ENCODE data around the gene LEMD3. TPM values are rescaled to one million over a fixed set of nuclear protein-coding genes. Genes with fewer than 3 reads are reported as not detected.

LEMD3 gene
- total RNA-seq, 1 experiment from 2014 or later = 84.4 TPM

DNA sequence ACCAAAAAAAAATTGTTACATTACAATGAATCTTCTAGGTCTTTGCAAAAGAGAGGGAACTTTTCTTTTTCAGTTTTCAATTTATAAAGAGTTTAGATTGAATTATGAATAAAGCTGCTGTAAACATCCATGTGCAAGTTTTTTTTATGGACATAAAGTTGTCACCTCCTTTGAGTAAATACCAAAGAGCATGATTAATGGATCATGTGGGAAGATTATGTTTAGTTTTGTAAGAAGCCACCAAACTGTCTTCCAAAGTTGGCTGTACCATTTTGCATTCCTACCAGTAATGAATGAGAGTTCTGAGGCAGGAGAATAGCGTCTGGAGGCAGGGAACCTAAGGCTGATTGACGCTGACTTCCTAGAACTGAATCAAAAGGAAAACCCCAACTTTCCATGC lies 30.2 kb downstream of the LEMD3 start:
- in situ Hi-C loops (cut with HindIII; ENCODE audit: low sequenced_read_pairs) = no loop called here
- DNase-seq (ENCODE audit: low spot score) = no peak

DNA sequence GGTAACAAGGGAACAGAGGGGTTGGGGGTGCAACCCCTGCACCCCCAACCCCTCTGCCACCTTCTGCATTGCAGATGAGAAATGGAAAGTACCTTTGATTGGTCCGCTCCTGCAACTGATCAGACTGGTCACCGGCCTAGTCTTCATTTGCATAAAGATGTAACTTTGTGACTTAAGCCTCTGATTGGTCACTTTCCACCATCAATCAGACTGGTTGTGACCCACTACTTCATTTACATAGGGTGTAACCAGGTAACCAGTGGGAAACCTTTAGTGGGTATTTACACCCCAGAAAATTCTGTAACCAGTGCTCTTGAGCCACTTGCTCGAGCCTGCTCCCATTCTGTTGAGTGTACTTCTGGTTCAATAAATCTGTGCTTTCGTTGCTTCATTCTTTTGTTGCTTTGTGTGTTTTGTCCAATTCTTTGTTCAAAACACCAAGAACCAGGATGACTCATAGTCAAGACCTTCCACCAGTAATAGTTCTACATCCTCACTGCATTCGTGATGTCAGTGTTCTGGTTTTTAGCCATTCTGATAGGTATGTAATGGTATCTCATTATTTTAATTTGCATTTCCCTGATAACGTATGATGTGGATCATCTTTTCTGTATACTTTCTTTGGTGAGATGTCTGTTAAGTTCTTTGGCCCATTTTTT lies 30.8 kb downstream of the LEMD3 start:
- in situ Hi-C loops (cut with HindIII; ENCODE audit: low sequenced_read_pairs) = no loop called here

DNA sequence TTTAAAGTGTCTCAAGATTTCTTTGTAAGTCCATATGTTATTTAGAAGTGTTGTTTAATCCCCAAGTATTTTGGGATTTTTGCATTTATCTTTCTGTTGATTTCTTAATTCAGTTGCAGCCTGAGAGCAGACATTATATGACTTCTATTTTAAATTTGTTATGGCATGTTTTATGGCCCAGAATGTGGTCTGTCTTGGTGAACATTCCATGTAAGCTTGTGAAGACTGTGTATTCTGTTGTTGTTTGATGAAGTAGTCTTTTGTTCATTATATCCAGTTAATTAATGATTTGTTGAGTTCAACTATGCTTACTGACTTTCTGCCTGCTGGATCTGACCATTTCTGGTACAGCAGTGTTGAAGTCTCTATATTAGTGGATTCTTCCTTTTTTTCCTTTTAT lies 34.0 kb downstream of the LEMD3 start:
- in situ Hi-C loops (cut with HindIII; ENCODE audit: low sequenced_read_pairs) = no loop called here
- DNase-seq (ENCODE audit: low spot score) = no peak

More for the DNA sequence above, 30.8 kb downstream of the LEMD3 start:
- no peak for DNase-seq (ENCODE audit: low spot score)

- in situ Hi-C loops (cut with HindIII; ENCODE audit: low sequenced_read_pairs) = no loop called here
- DNase-seq (ENCODE audit: low spot score) = no peak
These were observed 35.6 kb downstream of the LEMD3 start for GRCh38 chr12:65204886-65205525.

- DNase-seq (ENCODE audit: low spot score) = no peak
- in situ Hi-C loops (cut with HindIII; ENCODE audit: low sequenced_read_pairs) = no loop called here
These were observed 36.5 kb downstream of the LEMD3 start for GRCh38 chr12:65205886-65206285.

GRCh38 chr12:65208125-65208524 lies 38.7 kb downstream of the LEMD3 start:
- DNase-seq (ENCODE audit: low spot score) = no peak
- in situ Hi-C loops (cut with HindIII; ENCODE audit: low sequenced_read_pairs) = no loop called here

- DNase-seq (ENCODE audit: low spot score) = no peak
- in situ Hi-C loops (cut with HindIII; ENCODE audit: low sequenced_read_pairs) = no loop called here
These were observed 39.7 kb downstream of the LEMD3 start for GRCh38 chr12:65208964-65209654.

DNA sequence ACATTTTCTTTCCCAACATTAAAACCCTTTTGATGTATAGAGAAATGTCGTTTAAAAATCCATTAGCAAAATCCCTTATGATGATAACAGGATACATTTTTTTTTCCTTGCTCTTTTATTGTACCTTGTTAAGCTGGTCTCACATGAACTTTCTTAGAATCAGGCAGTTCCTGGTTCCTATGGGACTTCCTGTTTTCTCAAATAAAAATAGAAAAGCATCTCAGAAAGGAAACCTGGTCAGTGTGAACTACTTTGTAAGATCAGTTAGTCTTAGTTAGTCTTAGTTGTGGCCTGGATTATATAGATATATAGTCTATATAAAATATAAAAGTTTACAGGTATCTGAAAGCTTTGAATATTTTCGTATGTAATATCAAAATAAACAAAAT lies 40.3 kb downstream of the LEMD3 start:
- no peak for DNase-seq (ENCODE audit: low spot score)
- in situ Hi-C loops (cut with HindIII; ENCODE audit: low sequenced_read_pairs) = no loop called here

DNA sequence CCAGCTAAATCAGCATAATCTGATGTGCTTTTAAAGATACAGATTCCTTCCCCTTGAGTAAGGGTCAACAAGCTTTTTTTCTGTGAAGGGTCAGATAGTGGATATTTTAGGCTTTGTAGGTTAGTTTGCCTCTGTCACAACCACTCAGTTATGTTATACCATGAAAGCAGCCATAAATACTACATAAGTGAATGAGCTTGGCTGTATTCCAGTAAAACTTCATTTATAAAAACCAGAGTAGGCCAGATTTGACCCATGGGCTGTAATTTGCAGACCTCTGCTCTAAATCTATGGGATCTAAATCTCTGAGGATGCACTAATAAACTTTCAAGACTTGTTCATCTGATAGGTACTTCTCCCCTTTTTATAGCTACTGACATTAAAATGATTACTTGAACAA lies 47.7 kb downstream of the LEMD3 start:
- no peak for DNase-seq (ENCODE audit: low spot score)
- in situ Hi-C loops (cut with HindIII; ENCODE audit: low sequenced_read_pairs) = no loop called here

DNA sequence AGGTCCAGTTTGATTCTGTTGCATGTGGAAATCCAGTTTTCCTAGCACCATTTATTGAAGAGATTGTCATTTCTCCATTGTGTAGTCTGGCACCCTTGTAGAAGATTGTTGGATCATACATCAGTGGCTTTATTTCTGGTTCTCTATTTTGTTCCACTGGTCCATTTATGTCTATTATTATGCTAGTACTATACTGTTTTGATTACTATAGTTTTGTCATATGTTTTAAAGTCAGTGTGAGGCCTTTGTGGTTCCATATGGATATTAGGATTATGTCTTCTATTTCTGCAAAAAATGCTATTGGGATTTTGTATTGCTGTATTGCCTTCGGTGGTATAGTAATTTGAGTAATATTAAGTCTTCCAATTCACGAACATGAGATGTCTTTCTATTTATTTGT lies 51.4 kb downstream of the LEMD3 start:
- no peak for DNase-seq (ENCODE audit: low spot score)
- in situ Hi-C loops (cut with HindIII; ENCODE audit: low sequenced_read_pairs) = no loop called here

DNA sequence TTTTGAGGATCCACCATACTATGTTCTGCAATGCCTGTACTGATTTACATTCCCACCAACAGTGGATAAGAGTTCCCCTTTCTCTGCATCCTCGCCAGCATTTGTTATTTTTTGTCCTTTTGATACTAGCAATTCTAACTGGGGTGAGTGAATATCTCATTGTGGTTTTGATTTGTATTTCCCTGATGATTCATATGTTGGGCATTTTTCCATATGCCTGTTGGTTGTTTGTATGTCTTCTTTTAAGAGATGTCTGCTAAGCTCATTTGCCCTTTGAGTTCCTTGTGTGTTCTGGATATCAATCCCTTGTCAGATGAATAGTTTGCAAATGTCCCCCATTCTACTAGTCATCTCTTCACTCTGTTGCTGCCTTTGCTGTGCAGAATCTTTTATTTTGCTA lies 60.1 kb downstream of the LEMD3 start:
- in situ Hi-C loops (cut with HindIII; ENCODE audit: low sequenced_read_pairs) = no loop called here
- no peak for DNase-seq (ENCODE audit: low spot score)

GRCh38 chr12:65232476-65233077 lies 63.2 kb downstream of the LEMD3 start:
- peak; percentile 16 for DNase-seq (ENCODE audit: low spot score)
- in situ Hi-C loops (cut with HindIII; ENCODE audit: low sequenced_read_pairs) = no loop called here

GRCh38 chr12:65237153-65237552 lies 67.8 kb downstream of the LEMD3 start:
- in situ Hi-C loops (cut with HindIII; ENCODE audit: low sequenced_read_pairs) = no loop called here
- DNase-seq (ENCODE audit: low spot score) = no peak

DNA sequence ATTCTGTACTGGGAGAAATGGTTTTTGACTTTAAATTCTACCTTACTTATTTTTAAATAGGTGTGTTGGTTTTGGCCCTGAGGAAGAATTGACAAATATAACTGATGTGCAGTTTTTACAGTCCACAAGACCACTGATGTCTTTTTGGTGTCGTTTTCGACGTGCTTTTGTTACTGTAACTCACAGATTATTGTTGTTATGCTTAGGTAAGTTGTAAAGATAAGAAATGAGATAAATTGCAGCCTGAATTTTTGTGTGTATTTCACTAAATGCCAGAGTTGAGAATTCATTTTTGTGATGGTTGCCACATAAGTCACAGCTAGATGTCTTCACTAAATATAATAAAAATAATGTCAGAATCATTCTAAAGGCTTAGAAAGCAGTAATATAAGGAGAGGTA lies 69.2 kb downstream of the LEMD3 start:
- no peak for DNase-seq (ENCODE audit: low spot score)
- in situ Hi-C loops (cut with HindIII; ENCODE audit: low sequenced_read_pairs) = no loop called here

DNA sequence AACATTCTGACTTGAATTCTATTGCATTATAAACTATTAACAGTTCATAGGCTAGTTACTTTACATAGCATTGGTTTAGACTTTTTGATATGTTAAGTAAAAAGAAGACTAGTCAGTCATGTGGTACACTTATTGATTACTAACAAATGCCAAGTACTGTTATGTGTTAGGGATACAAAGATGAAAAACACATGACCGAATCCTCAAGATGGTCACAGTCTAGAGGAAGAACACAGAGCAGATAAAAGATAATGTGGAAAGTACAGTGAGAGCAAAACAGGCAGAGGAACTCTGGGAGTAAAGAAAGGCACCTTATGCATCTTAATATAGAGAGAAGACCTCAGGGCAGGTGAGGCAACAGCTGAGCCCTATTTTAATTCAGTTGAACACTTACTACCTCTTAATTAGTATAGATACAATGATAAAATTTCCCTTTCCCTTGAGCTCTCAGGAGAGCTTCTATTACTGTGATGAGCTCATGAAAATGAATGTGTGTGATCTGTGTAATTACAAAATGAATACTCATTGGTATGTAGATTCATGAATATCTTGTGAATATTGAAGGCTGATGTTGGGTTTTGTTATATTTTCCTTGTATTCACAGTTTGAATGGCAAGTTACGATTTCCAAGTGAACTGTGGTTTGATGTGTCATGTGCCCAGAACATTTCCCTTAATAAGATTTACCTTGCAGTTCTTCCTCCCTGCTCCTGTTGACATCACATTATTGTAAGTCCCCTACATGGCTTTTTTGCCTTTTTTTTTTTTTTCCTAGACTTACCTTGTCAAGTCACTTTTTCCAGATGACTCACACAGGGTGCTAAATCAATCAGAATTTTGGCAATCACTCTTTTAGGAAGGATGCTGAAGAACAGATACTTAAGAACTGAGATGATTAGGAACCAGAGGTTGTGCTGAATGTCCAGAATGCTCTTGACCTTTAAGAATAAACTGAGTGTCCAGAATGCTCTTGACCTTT lies 79.6 kb downstream of the LEMD3 start:
- in situ Hi-C loops (cut with HindIII; ENCODE audit: low sequenced_read_pairs) = no loop called here
- no peak for DNase-seq (ENCODE audit: low spot score)

GRCh38 chr12:65252515-65252914 lies 83.1 kb downstream of the LEMD3 start:
- DNase-seq (ENCODE audit: low spot score) = no peak
- in situ Hi-C loops (cut with HindIII; ENCODE audit: low sequenced_read_pairs) = no loop called here

DNA sequence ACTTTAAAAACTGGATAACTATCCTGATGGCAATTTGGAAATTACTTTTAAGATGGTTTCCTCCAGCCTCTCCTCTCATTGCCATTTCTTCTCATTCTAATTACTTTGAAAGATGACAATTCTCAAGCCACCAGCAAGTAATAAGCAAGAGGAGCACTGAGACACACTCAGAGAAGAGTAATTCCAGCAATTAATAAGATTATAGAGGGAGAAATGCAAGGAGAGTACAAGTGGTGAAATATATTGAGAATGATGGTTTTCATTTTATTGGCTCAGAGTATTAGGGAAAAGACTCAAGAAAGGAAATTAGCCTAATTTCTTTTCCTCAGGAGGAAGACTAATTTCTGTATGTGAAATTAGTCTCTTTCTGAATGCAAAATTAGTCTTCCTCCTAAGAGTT lies 88.6 kb downstream of the LEMD3 start:
- DNase-seq (ENCODE audit: low spot score) = no peak
- in situ Hi-C loops (cut with HindIII; ENCODE audit: low sequenced_read_pairs) = no loop called here

DNA sequence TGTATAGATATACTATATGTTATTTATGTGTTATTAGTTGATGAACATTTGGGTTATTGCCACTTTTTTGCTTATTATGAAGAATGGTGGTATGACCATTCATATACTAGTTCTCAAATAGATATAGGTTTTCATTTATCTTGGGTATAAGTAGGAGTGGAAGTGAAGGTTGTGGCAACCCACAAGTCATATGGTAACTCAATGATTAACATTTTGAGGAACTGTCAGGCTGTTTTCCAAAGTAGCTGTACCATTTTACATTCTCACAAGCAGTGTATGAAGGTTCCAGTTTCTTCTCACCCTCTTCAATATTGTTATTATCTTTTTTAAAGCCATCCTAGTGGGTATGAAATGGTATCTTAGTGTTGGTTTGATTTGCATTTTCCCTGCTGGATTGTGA lies 90.1 kb downstream of the LEMD3 start:
- no peak for DNase-seq (ENCODE audit: low spot score)
- in situ Hi-C loops (cut with HindIII; ENCODE audit: low sequenced_read_pairs) = no loop called here

- DNase-seq (ENCODE audit: low spot score) = no peak
- in situ Hi-C loops (cut with HindIII; ENCODE audit: low sequenced_read_pairs) = no loop called here
These were observed 94.4 kb downstream of the LEMD3 start for GRCh38 chr12:65263777-65264176.

Measured in G401 (cell line).